Mammary epithelial cell (primary cell): ENCODE measurements around the gene GPR68.

ENCODE experiments used
- CTCF ChIP-seq, 2 donors: IDR thresholded peaks in 1 of 2; conservative IDR thresholded peaks in 1 of 2; 2 replicates each; pipeline ENCODE4 v1.5.1; 2011 to 2012; ENCODE audit warnings: inconsistent platforms in 2 of 2, low read length in 2 of 2, mild to moderate bottlenecking in 2 of 2, control low read depth in 1 of 2, low read depth in 1 of 2; ENCODE audit not compliant: insufficient read depth in 1 of 2; ENCODE audit errors: extremely low read depth in 1 of 2
- EZH2 ChIP-seq: IDR thresholded peaks from 2 replicates; pipeline ENCODE4 v1.6.1; 2012; ENCODE audit warnings: low read length, inconsistent platforms, borderline replicate concordance

DNA sequence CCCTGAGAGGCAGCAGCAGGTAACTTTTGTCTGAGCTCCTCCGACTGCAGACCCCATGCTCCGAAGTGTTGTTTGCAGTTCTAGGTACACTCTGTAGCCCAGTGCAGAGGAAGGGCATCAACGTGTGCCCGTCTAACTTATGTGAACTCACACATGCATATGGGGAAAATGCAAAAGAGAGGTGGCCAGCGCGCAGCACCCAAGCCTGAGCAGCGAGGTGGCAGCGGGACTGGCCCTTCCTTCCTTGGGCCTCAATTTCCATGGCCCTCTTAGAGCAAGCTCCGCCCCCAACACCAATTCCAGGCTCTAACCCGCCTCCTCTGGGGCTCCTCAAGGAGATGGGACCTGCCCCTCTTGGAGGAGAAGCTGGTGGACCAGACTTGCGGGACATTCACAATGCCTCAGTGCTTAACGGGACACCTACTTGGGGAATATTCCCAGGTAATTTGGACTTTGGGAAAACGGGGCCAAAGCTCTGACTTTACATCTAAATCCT is 27.7 kb downstream of the GPR68 start:
- no peak for TF ChIP-seq EZH2
- TF ChIP-seq CTCF (conservative IDR thresholded peaks at IDR 0.05 in 1 of 2, IDR thresholded peaks at IDR 0.05 in 1 of 2; ENCODE audit: extremely low read depth in 1 of 2, insufficient read depth in 1 of 2, low read depth in 1 of 2, low read length in 2 of 2): no peak
